ENCODE results near the gene WBP2.

- TF ChIP-seq CTCF (IDR thresholded peaks at IDR 0.05) (no peak), POLR2AphosphoS5 (IDR thresholded peaks at IDR 0.05) (no peak)
Measured at GRCh38 chr17:75881678-75882454, 26.7 kb upstream of the WBP2 start.

Data from breast epithelium (tissue), 3 donors.